ENCODE data around the gene FNDC10. TPM values are rescaled to one million over a fixed set of nuclear protein-coding genes. Genes with fewer than 3 reads are reported as not detected.

FNDC10 gene
- total RNA-seq, 1 donor from 2014 or later: 7.7 TPM

DNA sequence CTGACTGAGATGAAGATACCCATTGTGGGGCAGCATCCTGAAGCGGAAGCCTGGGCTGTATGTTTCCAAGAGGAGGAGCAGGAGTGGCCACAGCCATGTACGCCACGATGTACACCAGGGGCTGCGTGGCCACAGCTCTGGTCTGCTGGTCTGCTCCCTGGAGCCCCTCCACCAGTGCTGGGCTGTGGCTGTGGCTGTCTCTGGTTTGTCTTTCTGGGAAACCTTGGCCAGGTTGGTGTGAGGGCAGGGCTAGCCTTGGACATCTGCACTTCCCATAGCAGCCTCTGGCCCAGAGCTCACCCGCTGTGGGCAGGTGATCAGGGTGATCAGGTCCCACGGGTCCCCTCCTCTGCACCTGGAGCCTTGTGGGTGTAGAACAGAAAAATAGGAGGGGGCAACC lies 18.0 kb upstream of the FNDC10 start:
- H3K27me3 ChIP-seq (ENCODE audit: low read depth): no peaks in the 10 kb centered on the region
- H3K27ac ChIP-seq: no peak overlapping the region
- TF ChIP-seq CTCF (IDR thresholded peaks at IDR 0.05): no peak
- no peak overlapping the region for H3K4me3 ChIP-seq
- peaks cover 28% of the 10 kb centered on the region for H3K4me1 ChIP-seq
- H3K9me3 ChIP-seq: no peaks in the 10 kb centered on the region
- peaks cover 14% of the 10 kb centered on the region for H3K36me3 ChIP-seq
- intact Hi-C loops (cut with DNase I): no loop called here
- ATAC-seq (no peak), DNase-seq (no peak)

- Histone ChIP-seq H3K36me3 (peaks cover 14% of the 10 kb centered on the region), H3K27me3 (ENCODE audit: low read depth) (no peaks in the 10 kb centered on the region), H3K4me3 (no peak overlapping the region), H3K27ac (no peak overlapping the region), H3K9me3 (no peaks in the 10 kb centered on the region), H3K4me1 (peaks cover 28% of the 10 kb centered on the region)
- no peak for DNase-seq
- no peak for ATAC-seq
- intact Hi-C loops (cut with DNase I): no loop called here
- TF ChIP-seq CTCF (IDR thresholded peaks at IDR 0.05): no peak
Measured at GRCh38 chr1:1617516-1617915, 17.6 kb upstream of the FNDC10 start.

- no peak overlapping the region for H3K27ac ChIP-seq
- no peak for DNase-seq
- no peak for TF ChIP-seq CTCF (IDR thresholded peaks at IDR 0.05)
- peaks cover 28% of the 10 kb centered on the region for H3K4me1 ChIP-seq
- H3K36me3 ChIP-seq: peaks cover 14% of the 10 kb centered on the region
- H3K27me3 ChIP-seq (ENCODE audit: low read depth): no peaks in the 10 kb centered on the region
- H3K9me3 ChIP-seq: no peaks in the 10 kb centered on the region
- intact Hi-C loops (cut with DNase I): no loop called here
- no peak for ATAC-seq
- peak overlapping the region; percentile 96 for H3K4me3 ChIP-seq
Measured at GRCh38 chr1:1616838-1617237, 16.9 kb upstream of the FNDC10 start.

GRCh38 chr1:1616045-1616790 lies 16.3 kb upstream of the FNDC10 start:
- intact Hi-C loops (cut with DNase I): no loop called here
- Histone ChIP-seq H3K4me1 (peaks cover 33% of the 10 kb centered on the region), H3K36me3 (peaks cover 14% of the 10 kb centered on the region), H3K4me3 (peak overlapping the region; percentile 96), H3K9me3 (no peaks in the 10 kb centered on the region), H3K27ac (peak overlapping the region; percentile 100), H3K27me3 (ENCODE audit: low read depth) (no peaks in the 10 kb centered on the region)
- no peak for TF ChIP-seq CTCF (IDR thresholded peaks at IDR 0.05)
- no peak for DNase-seq
- ATAC-seq: peak; percentile 8 to 14

GRCh38 chr1:1615256-1616044 lies 15.5 kb upstream of the FNDC10 start, which contains the start of gene MIB2:
Gene MIB2, plus strand, starts transcription at chr1:1615500. Its CDS starts 7,953 bp downstream, at chr1:1623453.
- H3K4me3 ChIP-seq: peak within 1 kb of the TSS; percentile 96
- no peak for TF ChIP-seq CTCF (IDR thresholded peaks at IDR 0.05)
- intact Hi-C loops (cut with DNase I): no loop called here
- DNase-seq: peak; percentile 98
- peak within 1 kb of the TSS; percentile 100 for H3K27ac ChIP-seq
- H3K4me1 ChIP-seq: peaks cover 41% of the 10 kb centered on the region
- no peaks in the 10 kb centered on the region for H3K27me3 ChIP-seq (ENCODE audit: low read depth)
- H3K36me3 ChIP-seq: peaks cover 14% of the 10 kb centered on the region
- ATAC-seq: peak; percentile 93 to 96
- H3K9me3 ChIP-seq: no peaks in the 10 kb centered on the region
